Measurements from ENCODE around the gene TACC2.
"Not testable (repeated sequence)": the region's sequence is repeated elsewhere in the genome, so short reads cannot be mapped to it uniquely, and the experiment has no call there.

GRCh38 chr10:121969086-121969485 is 19.9 kb upstream of the TACC2 start:
- TF ChIP-seq, protein P1, sequence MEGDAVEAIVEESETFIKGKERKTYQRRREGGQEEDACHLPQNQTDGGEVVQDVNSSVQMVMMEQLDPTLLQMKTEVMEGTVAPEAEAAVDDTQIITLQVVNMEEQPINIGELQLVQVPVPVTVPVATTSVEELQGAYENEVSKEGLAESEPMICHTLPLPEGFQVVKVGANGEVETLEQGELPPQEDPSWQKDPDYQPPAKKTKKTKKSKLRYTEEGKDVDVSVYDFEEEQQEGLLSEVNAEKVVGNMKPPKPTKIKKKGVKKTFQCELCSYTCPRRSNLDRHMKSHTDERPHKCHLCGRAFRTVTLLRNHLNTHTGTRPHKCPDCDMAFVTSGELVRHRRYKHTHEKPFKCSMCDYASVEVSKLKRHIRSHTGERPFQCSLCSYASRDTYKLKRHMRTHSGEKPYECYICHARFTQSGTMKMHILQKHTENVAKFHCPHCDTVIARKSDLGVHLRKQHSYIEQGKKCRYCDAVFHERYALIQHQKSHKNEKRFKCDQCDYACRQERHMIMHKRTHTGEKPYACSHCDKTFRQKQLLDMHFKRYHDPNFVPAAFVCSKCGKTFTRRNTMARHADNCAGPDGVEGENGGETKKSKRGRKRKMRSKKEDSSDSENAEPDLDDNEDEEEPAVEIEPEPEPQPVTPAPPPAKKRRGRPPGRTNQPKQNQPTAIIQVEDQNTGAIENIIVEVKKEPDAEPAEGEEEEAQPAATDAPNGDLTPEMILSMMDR (IDR thresholded peaks at IDR 0.05), result not testable (repeated sequence)
- not testable (repeated sequence) for TF ChIP-seq EZH2 (IDR thresholded peaks at IDR 0.05; ENCODE audit: borderline replicate concordance, insufficient read depth, low read depth, low read length, poor library complexity, severe bottlenecking)

Data from B cell (primary cell).